Neural cell (in vitro differentiated cells): ENCODE data around the gene RNF157.

Experiments used
- CTCF ChIP-seq: fragments of 450-650 bp; IDR thresholded peaks from 2 replicates; pipeline ENCODE4 v1.5.1; 2014; ENCODE audit warnings: antibody characterized with exemption, mild to moderate bottlenecking, moderate library complexity; ENCODE audit not compliant: poor library complexity, severe bottlenecking
- EZH2 ChIP-seq: fragments of 200-600, 300-800 bp; shearing (Covaris generic), sonication (generic); IDR thresholded peaks from 2 replicates; pipeline ENCODE4 v1.6.1; 2014; ENCODE audit warnings: antibody characterized with exemption, low read length, borderline replicate concordance, mild to moderate bottlenecking; ENCODE audit not compliant: insufficient read depth, poor library complexity, severe bottlenecking

- TF ChIP-seq CTCF (no peak), EZH2 (no peak)
Observed at GRCh38 chr17:76270127-76270592, 29.9 kb upstream of the RNF157 start.
